HL-60 (cell line): ENCODE data around the gene CMIP.

Source experiments
- DNase-seq, 2 experiments: peaks; one replicate each; pipeline ENCODE4 v3.0.0-alpha.2; 2010 to 2020; ENCODE audit warnings: low read depth in 1 of 2, low spot score in 1 of 2
- H3K27ac ChIP-seq: fragments of 250-450 bp; sonication (Bioruptor Pico); replicated peaks from 2 replicates; pipeline ENCODE4 v1.5.1; 2020; ENCODE audit warnings: mild to moderate bottlenecking, moderate library complexity
- H3K27me3 ChIP-seq: fragments of 250-450 bp; sonication (Bioruptor Pico); 2 replicates; pipeline ENCODE4 v1.5.1; 2021; ENCODE audit warnings: mild to moderate bottlenecking, moderate library complexity; ENCODE audit not compliant: insufficient read depth, poor library complexity, severe bottlenecking
- H3K4me3 ChIP-seq: replicated peaks from 2 replicates; pipeline ENCODE4 v1.5.1; 2011; ENCODE audit warnings: mild to moderate bottlenecking, control low read depth, low read length; ENCODE audit not compliant: insufficient read depth
- GABPA ChIP-seq: IDR thresholded peaks from 2 replicates; pipeline ENCODE4 v1.6.1; 2012; ENCODE audit warnings: low read depth
- POLR2AphosphoS5 ChIP-seq: IDR thresholded peaks from 2 replicates; pipeline ENCODE4 v1.6.1; 2012; ENCODE audit warnings: low read depth
- SPI1 ChIP-seq: IDR thresholded peaks from 2 replicates; pipeline ENCODE4 v1.6.1; 2012; ENCODE audit warnings: low read depth, mild to moderate bottlenecking, borderline replicate concordance
- TF ChIP-seq, protein P1 (sequence below): IDR thresholded peaks from 2 replicates; pipeline ENCODE4 v1.6.1; 2012; ENCODE audit warnings: low read depth; ENCODE audit not compliant: insufficient replicate concordance
- TF ChIP-seq, protein P2 (sequence below): IDR thresholded peaks from one replicate; pipeline ENCODE4 v1.5.1; 2011; ENCODE audit warnings: low read length, control low read depth, inconsistent platforms; ENCODE audit not compliant: insufficient read depth

CMIP gene

GRCh38 chr16:81578636-81579413, 134.2 kb downstream of the CMIP start:
- TF ChIP-seq SPI1 (no peak), POLR2AphosphoS5 (no peak), GABPA (no peak)
- TF ChIP-seq, protein P1, sequence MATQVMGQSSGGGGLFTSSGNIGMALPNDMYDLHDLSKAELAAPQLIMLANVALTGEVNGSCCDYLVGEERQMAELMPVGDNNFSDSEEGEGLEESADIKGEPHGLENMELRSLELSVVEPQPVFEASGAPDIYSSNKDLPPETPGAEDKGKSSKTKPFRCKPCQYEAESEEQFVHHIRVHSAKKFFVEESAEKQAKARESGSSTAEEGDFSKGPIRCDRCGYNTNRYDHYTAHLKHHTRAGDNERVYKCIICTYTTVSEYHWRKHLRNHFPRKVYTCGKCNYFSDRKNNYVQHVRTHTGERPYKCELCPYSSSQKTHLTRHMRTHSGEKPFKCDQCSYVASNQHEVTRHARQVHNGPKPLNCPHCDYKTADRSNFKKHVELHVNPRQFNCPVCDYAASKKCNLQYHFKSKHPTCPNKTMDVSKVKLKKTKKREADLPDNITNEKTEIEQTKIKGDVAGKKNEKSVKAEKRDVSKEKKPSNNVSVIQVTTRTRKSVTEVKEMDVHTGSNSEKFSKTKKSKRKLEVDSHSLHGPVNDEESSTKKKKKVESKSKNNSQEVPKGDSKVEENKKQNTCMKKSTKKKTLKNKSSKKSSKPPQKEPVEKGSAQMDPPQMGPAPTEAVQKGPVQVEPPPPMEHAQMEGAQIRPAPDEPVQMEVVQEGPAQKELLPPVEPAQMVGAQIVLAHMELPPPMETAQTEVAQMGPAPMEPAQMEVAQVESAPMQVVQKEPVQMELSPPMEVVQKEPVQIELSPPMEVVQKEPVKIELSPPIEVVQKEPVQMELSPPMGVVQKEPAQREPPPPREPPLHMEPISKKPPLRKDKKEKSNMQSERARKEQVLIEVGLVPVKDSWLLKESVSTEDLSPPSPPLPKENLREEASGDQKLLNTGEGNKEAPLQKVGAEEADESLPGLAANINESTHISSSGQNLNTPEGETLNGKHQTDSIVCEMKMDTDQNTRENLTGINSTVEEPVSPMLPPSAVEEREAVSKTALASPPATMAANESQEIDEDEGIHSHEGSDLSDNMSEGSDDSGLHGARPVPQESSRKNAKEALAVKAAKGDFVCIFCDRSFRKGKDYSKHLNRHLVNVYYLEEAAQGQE = no peak
- TF ChIP-seq, protein P2, sequence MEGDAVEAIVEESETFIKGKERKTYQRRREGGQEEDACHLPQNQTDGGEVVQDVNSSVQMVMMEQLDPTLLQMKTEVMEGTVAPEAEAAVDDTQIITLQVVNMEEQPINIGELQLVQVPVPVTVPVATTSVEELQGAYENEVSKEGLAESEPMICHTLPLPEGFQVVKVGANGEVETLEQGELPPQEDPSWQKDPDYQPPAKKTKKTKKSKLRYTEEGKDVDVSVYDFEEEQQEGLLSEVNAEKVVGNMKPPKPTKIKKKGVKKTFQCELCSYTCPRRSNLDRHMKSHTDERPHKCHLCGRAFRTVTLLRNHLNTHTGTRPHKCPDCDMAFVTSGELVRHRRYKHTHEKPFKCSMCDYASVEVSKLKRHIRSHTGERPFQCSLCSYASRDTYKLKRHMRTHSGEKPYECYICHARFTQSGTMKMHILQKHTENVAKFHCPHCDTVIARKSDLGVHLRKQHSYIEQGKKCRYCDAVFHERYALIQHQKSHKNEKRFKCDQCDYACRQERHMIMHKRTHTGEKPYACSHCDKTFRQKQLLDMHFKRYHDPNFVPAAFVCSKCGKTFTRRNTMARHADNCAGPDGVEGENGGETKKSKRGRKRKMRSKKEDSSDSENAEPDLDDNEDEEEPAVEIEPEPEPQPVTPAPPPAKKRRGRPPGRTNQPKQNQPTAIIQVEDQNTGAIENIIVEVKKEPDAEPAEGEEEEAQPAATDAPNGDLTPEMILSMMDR = no peak
- H3K27ac ChIP-seq = no peak overlapping the region
- DNase-seq = no peak
- no peaks in the 10 kb centered on the region for H3K27me3 ChIP-seq
- no peak overlapping the region for H3K4me3 ChIP-seq

DNA sequence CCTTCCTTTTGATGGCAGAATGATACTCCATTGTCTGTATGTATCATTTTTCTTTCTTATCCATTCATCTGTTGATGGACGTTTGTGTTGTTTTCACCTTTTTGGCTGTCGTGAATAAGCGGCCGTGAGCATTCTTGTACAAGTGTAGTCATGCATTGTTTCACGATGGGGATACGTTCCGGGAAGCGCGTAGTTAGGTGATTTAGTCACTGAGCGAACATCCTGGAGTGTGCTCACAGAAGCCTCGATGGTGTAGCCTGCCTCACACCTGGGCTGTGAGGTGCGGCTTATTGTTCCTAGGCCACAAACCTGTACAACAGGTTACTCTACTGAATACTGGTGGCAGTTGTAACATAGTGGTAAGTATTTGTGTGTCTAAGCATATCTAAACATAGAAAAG, 136.5 kb downstream of the CMIP start:
- no peak for DNase-seq
- H3K27me3 ChIP-seq = no peaks in the 10 kb centered on the region
- H3K4me3 ChIP-seq = no peak overlapping the region
- no peak overlapping the region for H3K27ac ChIP-seq
- TF ChIP-seq SPI1 (no peak), POLR2AphosphoS5 (no peak), GABPA (no peak)
- TF ChIP-seq, protein P1 = no peak
- TF ChIP-seq, protein P2 = no peak

DNA sequence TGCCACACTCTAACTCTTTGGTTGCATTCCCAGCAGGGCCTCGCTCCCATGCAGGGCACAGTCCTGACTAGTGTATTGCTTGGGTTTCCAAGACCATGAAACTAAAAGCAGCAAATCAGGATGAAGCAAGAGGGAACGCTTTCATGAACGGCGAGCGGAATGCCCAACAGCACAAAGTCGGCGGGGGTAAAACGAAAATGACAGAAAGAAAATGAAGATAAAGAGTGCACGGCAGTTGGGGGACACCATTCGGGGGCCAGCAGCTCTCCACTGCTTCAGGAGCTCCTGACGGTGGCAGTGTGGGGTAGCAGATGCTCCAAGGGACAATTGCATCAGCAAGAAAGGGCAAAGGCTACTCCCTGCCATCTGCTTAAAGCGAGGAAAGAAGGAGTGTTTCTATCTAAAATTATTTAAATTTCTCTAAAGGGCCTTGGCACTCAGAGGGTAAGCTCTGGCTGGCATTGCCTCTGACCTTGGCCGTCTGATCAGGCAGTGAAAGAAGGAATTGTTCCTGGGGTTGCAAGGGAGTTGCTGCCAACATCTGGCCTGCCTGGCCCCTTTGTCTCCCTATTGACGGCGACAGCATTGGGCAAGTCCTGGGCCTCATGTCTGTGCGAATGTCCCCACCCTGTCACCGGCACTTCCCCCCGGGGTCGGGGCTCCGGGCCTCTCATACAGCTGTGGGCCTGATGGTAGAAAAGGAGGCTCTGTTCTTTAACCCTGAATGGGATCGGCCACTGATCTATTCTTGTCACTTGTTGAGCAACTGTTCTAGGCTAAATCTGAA, 138.2 kb downstream of the CMIP start:
- TF ChIP-seq, protein P2 = no peak
- TF ChIP-seq POLR2AphosphoS5 = no peak
- TF ChIP-seq, protein P1 = no peak
- TF ChIP-seq SPI1 = no peak
- TF ChIP-seq GABPA = no peak
- no peak for DNase-seq
- Histone ChIP-seq H3K4me3 (no peak overlapping the region), H3K27ac (no peak overlapping the region), H3K27me3 (no peaks in the 10 kb centered on the region)
